Activated CD8-positive, alpha-beta T cell treated with anti-CD3 and anti-CD28 coated beads for 36 hours (primary cell): ENCODE measurements around the gene ZHX3. TPM values are rescaled to one million over a fixed set of nuclear protein-coding genes. Genes with fewer than 3 reads are reported as not detected.

ENCODE experiments used
- ATAC-seq: fragments of 200-7000 bp; cut with Tn5 transposase; one replicate; pipeline ENCODE4 v1.10.0; 2021; ENCODE audit warnings: mild to moderate bottlenecking, moderate library complexity
- CTCF ChIA-PET: fragments of 350-600 bp; sonication (Branson Sonifier 250); formaldehyde crosslinking; loops from one replicate; lab custom pipeline; 2021; ENCODE audit warnings: antibody characterized with exemption; lab: Charles Lee
- POLR2A ChIA-PET: fragments of 350-600 bp; sonication (Branson Sonifier 250); formaldehyde crosslinking; loops from one replicate; lab custom pipeline; 2021; ENCODE audit warnings: antibody characterized with exemption; lab: Charles Lee
- DNase-seq: peaks from one replicate; pipeline ENCODE4 v3.0.0-alpha.2; 2020
- H3K27ac Mint-ChIP-seq: one replicate; pipeline ENCODE4 v1.8.0; 2021; ENCODE audit warnings: mild to moderate bottlenecking, mixed read lengths
- H3K27me3 Mint-ChIP-seq: one replicate; pipeline ENCODE4 v1.8.0; 2021; ENCODE audit warnings: mixed read lengths
- H3K36me3 Mint-ChIP-seq: one replicate; pipeline ENCODE4 v1.8.0; 2021; ENCODE audit warnings: low read depth, mixed read lengths
- H3K4me1 Mint-ChIP-seq: one replicate; pipeline ENCODE4 v1.8.0; 2021; ENCODE audit warnings: low read depth, mixed read lengths
- H3K4me3 Mint-ChIP-seq: one replicate; pipeline ENCODE4 v1.8.0; 2021; ENCODE audit warnings: mild to moderate bottlenecking, moderate library complexity, mixed read lengths
- H3K9me3 Mint-ChIP-seq: one replicate; pipeline ENCODE4 v1.8.0; 2021; ENCODE audit warnings: mixed read lengths
- intact Hi-C: fragments of 100-400 bp; cut with micrococcal nuclease; formaldehyde crosslinking; loops from one replicate; pipeline ENCODE4 v1.10.0; 2022
- microRNA-seq: library from miRNA; unstranded; fragments of <30 nt; microRNA quantifications from one replicate; pipeline ENCODE4 v1.2.0, GENCODE V29; 2022; ENCODE audit warnings: borderline microRNAs expressed, borderline replicate concordance
- total RNA-seq, 2 experiments: library from RNA; stranded (reverse); gene quantifications; one replicate each; pipeline ENCODE4 v1.2.3, GENCODE V29; 2021
- TF ChIP-seq, protein P1 (sequence below): fragments of 200-600 bp; IDR thresholded peaks from one replicate; pipeline ENCODE4 v1.8.0; 2022; ENCODE audit warnings: antibody characterized with exemption, mild to moderate bottlenecking

Gene ZHX3
- total RNA-seq, 2 experiments from 2014 or later, result 14.1 to 14.2 TPM

GRCh38 chr20:41131594-41132387, 185.7 kb downstream of the ZHX3 start:
- intact Hi-C loops, result no loop called here
- TF ChIP-seq, protein P1, sequence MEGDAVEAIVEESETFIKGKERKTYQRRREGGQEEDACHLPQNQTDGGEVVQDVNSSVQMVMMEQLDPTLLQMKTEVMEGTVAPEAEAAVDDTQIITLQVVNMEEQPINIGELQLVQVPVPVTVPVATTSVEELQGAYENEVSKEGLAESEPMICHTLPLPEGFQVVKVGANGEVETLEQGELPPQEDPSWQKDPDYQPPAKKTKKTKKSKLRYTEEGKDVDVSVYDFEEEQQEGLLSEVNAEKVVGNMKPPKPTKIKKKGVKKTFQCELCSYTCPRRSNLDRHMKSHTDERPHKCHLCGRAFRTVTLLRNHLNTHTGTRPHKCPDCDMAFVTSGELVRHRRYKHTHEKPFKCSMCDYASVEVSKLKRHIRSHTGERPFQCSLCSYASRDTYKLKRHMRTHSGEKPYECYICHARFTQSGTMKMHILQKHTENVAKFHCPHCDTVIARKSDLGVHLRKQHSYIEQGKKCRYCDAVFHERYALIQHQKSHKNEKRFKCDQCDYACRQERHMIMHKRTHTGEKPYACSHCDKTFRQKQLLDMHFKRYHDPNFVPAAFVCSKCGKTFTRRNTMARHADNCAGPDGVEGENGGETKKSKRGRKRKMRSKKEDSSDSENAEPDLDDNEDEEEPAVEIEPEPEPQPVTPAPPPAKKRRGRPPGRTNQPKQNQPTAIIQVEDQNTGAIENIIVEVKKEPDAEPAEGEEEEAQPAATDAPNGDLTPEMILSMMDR, result no peak

More at GRCh38 chr20:41131594-41132387, 185.7 kb downstream of the ZHX3 start:
- CTCF ChIA-PET, result interaction anchor here (1.4 to 1.6 kb wide), 2 partner anchors 198 to 279 kb away, joined by 3 read pairs; no protein-coding TSS in a partner anchor
- ATAC-seq (no peak), DNase-seq (no peak)
- Mint-ChIP-seq H3K4me3 (no peak overlapping the region), H3K9me3 (no peaks in the 10 kb centered on the region), H3K36me3 (peaks cover 4% of the 10 kb centered on the region), H3K4me1 (peaks cover 44% of the 10 kb centered on the region), H3K27ac (peak overlapping the region; percentile 35), H3K27me3 (no peaks in the 10 kb centered on the region)
- POLR2A ChIA-PET, result no interaction called here

Small RNAs within 50 kb of the gene (microRNA-seq; reads per million reads assigned to microRNA genes)
- 0.91 reads per million for gene MIR6871

Other genes starting within 250 kb of the ZHX3 start
- 100 to 1,000 TPM; 259 to 260 TPM for gene PLCG1, start 180.2 kb downstream of the ZHX3 start, total RNA-seq
- under 1 TPM; 0.86 to 0.87 TPM for gene LPIN3, start 23.1 kb upstream of the ZHX3 start, total RNA-seq
- gene EMILIN3, start 49.1 kb upstream of the ZHX3 start, total RNA-seq, result not detected